Measurements from ENCODE around the gene SLC15A5. TPM values are rescaled to one million over a fixed set of nuclear protein-coding genes. Genes with fewer than 3 reads are reported as not detected.

SLC15A5 gene
- total RNA-seq, 4 donors from 2014 or later, result 0.50 TPM; not detected in 3

GRCh38 chr12:16168078-16168477 lies 109.4 kb downstream of the SLC15A5 start:
- TF ChIP-seq CTCF (IDR thresholded peaks at IDR 0.05), result no peak

GRCh38 chr12:16166563-16167470 lies 110.7 kb downstream of the SLC15A5 start:
- no peak for TF ChIP-seq CTCF (IDR thresholded peaks at IDR 0.05)
- DNase-seq (ENCODE audit: low spot score) (no peak), ATAC-seq (ENCODE audit: low FRiP score) (no peak)

More at GRCh38 chr12:16168078-16168477, 109.4 kb downstream of the SLC15A5 start:
- no peak for DNase-seq (ENCODE audit: low spot score)
- ATAC-seq (ENCODE audit: low FRiP score), result no peak

- ATAC-seq (ENCODE audit: low FRiP score) (no peak), DNase-seq (ENCODE audit: low spot score) (no peak)
- TF ChIP-seq CTCF (IDR thresholded peaks at IDR 0.05), result no peak
These were observed 112.0 kb downstream of the SLC15A5 start for GRCh38 chr12:16165506-16165905.

- no peak for ATAC-seq (ENCODE audit: low FRiP score)
- DNase-seq (ENCODE audit: low spot score), result no peak
- TF ChIP-seq CTCF (IDR thresholded peaks at IDR 0.05), result no peak
These were observed 113.6 kb downstream of the SLC15A5 start for GRCh38 chr12:16163901-16164300.

GRCh38 chr12:16163146-16163545 lies 114.3 kb downstream of the SLC15A5 start:
- DNase-seq (ENCODE audit: low spot score) (no peak), ATAC-seq (ENCODE audit: low FRiP score) (no peak)
- no peak for TF ChIP-seq CTCF (IDR thresholded peaks at IDR 0.05)

GRCh38 chr12:16159571-16159970 lies 117.9 kb downstream of the SLC15A5 start:
- DNase-seq (ENCODE audit: low spot score) (no peak), ATAC-seq (ENCODE audit: low FRiP score) (no peak)
- no peak for TF ChIP-seq CTCF (IDR thresholded peaks at IDR 0.05)

- peak; percentile 83 for ATAC-seq (ENCODE audit: low FRiP score)
- no peak for TF ChIP-seq CTCF (IDR thresholded peaks at IDR 0.05)
- no peak for DNase-seq (ENCODE audit: low spot score)
These were observed 119.4 kb downstream of the SLC15A5 start for GRCh38 chr12:16158050-16158449.

All from omental fat pad (tissue), 4 donors.